Ishikawa (cell line): Measurements from ENCODE around the gene NLGN1.

Experiments used
- CEBPB ChIP-seq: IDR thresholded peaks from 2 replicates; pipeline ENCODE4 v1.6.1; 2012
- CREB1 ChIP-seq: IDR thresholded peaks from 2 replicates; pipeline ENCODE4 v1.6.1; 2012; ENCODE audit warnings: low read depth
- EGR1 ChIP-seq: IDR thresholded peaks from 2 replicates; pipeline ENCODE4 v1.6.1; 2012
- EP300 ChIP-seq: IDR thresholded peaks from 2 replicates; pipeline ENCODE4 v1.6.1; 2012; ENCODE audit warnings: borderline replicate concordance
- FOXM1 ChIP-seq: IDR thresholded peaks from 2 replicates; pipeline ENCODE4 v1.6.1; 2012; ENCODE audit warnings: low read depth, borderline replicate concordance
- MAX ChIP-seq: IDR thresholded peaks from 2 replicates; pipeline ENCODE4 v1.6.1; 2012
- NFIC ChIP-seq: IDR thresholded peaks from 2 replicates; pipeline ENCODE4 v1.6.1; 2012
- RAD21 ChIP-seq: IDR thresholded peaks from 2 replicates; pipeline ENCODE4 v1.6.1; 2012; ENCODE audit warnings: low read depth
- REST ChIP-seq: IDR thresholded peaks from 2 replicates; pipeline ENCODE4 v1.6.1; 2012; ENCODE audit warnings: low read depth, mild to moderate bottlenecking
- TAF1 ChIP-seq: IDR thresholded peaks from 2 replicates; pipeline ENCODE4 v1.6.1; 2012; ENCODE audit warnings: low read depth, mild to moderate bottlenecking
- TCF12 ChIP-seq: IDR thresholded peaks from 2 replicates; pipeline ENCODE4 v1.6.1; 2012; ENCODE audit warnings: low read depth
- TEAD4 ChIP-seq: IDR thresholded peaks from 2 replicates; pipeline ENCODE4 v1.6.1; 2012
- USF1 ChIP-seq: IDR thresholded peaks from 2 replicates; pipeline ENCODE4 v1.6.1; 2012
- YY1 ChIP-seq: IDR thresholded peaks from 2 replicates; pipeline ENCODE4 v1.6.1; 2012; ENCODE audit warnings: low read depth
- ZBTB7A ChIP-seq: IDR thresholded peaks from 2 replicates; pipeline ENCODE4 v1.6.1; 2012; ENCODE audit warnings: low read depth

NLGN1 gene

GRCh38 chr3:173958805-173959204 is 561.3 kb downstream of the NLGN1 start:
- TF ChIP-seq TAF1 = no peak
- TF ChIP-seq RAD21 = no peak
- TF ChIP-seq FOXM1 = no peak
- TF ChIP-seq YY1 = no peak
- TF ChIP-seq REST = no peak
- no peak for TF ChIP-seq MAX
- TF ChIP-seq EGR1 = no peak
- no peak for TF ChIP-seq EP300
- no peak for TF ChIP-seq CREB1
- no peak for TF ChIP-seq TCF12
- TF ChIP-seq TEAD4 = no peak

GRCh38 chr3:173970281-173970680 is 572.7 kb downstream of the NLGN1 start:
- TF ChIP-seq TCF12 = no peak
- no peak for TF ChIP-seq REST
- TF ChIP-seq TEAD4 = no peak
- no peak for TF ChIP-seq TAF1
- TF ChIP-seq YY1 = no peak
- no peak for TF ChIP-seq EGR1
- no peak for TF ChIP-seq FOXM1
- no peak for TF ChIP-seq USF1
- TF ChIP-seq NFIC = no peak
- no peak for TF ChIP-seq MAX
- no peak for TF ChIP-seq EP300

- TF ChIP-seq FOXM1 = no peak
- no peak for TF ChIP-seq EP300
- no peak for TF ChIP-seq USF1
- no peak for TF ChIP-seq NFIC
- TF ChIP-seq YY1 = no peak
- no peak for TF ChIP-seq RAD21
- TF ChIP-seq MAX = no peak
- no peak for TF ChIP-seq TAF1
- no peak for TF ChIP-seq TCF12
These were observed 578.7 kb downstream of the NLGN1 start for GRCh38 chr3:173976281-173976680.

- TF ChIP-seq EP300 = no peak
- TF ChIP-seq CEBPB = no peak
- TF ChIP-seq NFIC = no peak
- no peak for TF ChIP-seq YY1
- no peak for TF ChIP-seq TCF12
- no peak for TF ChIP-seq TEAD4
- TF ChIP-seq MAX = no peak
- no peak for TF ChIP-seq FOXM1
- no peak for TF ChIP-seq TAF1
- no peak for TF ChIP-seq REST
- TF ChIP-seq RAD21 = no peak
- TF ChIP-seq USF1 = no peak
- no peak for TF ChIP-seq EGR1
- no peak for TF ChIP-seq ZBTB7A
- TF ChIP-seq CREB1 = no peak
These were observed 580.2 kb downstream of the NLGN1 start for GRCh38 chr3:173977747-173978146.
